Hepatocyte (in vitro differentiated cells): ENCODE results near the gene OSBPL2. TPM values are rescaled to one million over a fixed set of nuclear protein-coding genes. Genes with fewer than 3 reads are reported as not detected.
A peak's percentile ranks its signal among the peaks of the same experiment; 100 is the strongest.

Experiments used
- DNase-seq: peaks from one replicate; pipeline ENCODE4 v3.0.0-alpha.2; 2016; ENCODE audit warnings: low spot score
- H2AFZ ChIP-seq: fragments of 200-600 bp; sonication (generic); 2 replicates; pipeline ENCODE4 v1.6.0; 2016; ENCODE audit warnings: antibody characterized with exemption, mild to moderate bottlenecking
- H3K27ac ChIP-seq: fragments of 200-600 bp; sonication (generic); 2 replicates; pipeline ENCODE4 v1.5.1; 2016; ENCODE audit warnings: mild to moderate bottlenecking
- H3K27me3 ChIP-seq: fragments of 200-600 bp; sonication (generic); 2 replicates; pipeline ENCODE4 v1.6.1; 2016
- H3K36me3 ChIP-seq: fragments of 200-600 bp; sonication (generic); replicated peaks from 2 replicates; pipeline ENCODE4 v1.5.1; 2016; ENCODE audit warnings: low read depth; ENCODE audit not compliant: insufficient read depth
- H3K4me1 ChIP-seq: fragments of 200-600 bp; sonication (generic); 2 replicates; pipeline ENCODE4 v1.5.1; 2016; ENCODE audit warnings: mild to moderate bottlenecking, moderate library complexity; ENCODE audit not compliant: insufficient read depth
- H3K4me2 ChIP-seq: fragments of 200-600 bp; sonication (generic); 2 replicates; pipeline ENCODE4 v1.6.0; 2016
- H3K4me3 ChIP-seq: fragments of 200-600 bp; sonication (generic); 2 replicates; pipeline ENCODE4 v1.5.1; 2016; ENCODE audit warnings: mild to moderate bottlenecking
- H3K79me2 ChIP-seq: fragments of 200-600 bp; sonication (generic); 2 replicates; pipeline ENCODE4 v1.6.0; 2017; ENCODE audit warnings: mild to moderate bottlenecking
- H3K9me2 ChIP-seq: fragments of 200-600 bp; sonication (generic); replicated peaks from 2 replicates; pipeline ENCODE4 v1.6.0; 2017; ENCODE audit warnings: mild to moderate bottlenecking; ENCODE audit not compliant: insufficient read depth
- H3K9me3 ChIP-seq: fragments of 200-600 bp; sonication (generic); 2 replicates; pipeline ENCODE4 v1.5.1; 2016; ENCODE audit warnings: low read depth, mild to moderate bottlenecking
- H4K20me1 ChIP-seq: fragments of 200-600 bp; sonication (generic); 2 replicates; pipeline ENCODE4 v1.6.0; 2016; ENCODE audit warnings: mild to moderate bottlenecking; ENCODE audit not compliant: insufficient read depth, poor library complexity, severe bottlenecking
- EZH2 ChIP-seq: fragments of 200-600 bp; sonication (generic); IDR thresholded peaks from 2 replicates; pipeline ENCODE4 v1.6.1; 2016; ENCODE audit warnings: antibody characterized with exemption, mild to moderate bottlenecking, borderline replicate concordance
- EZH2phosphoT487 ChIP-seq: fragments of 200-600 bp; sonication (generic); IDR thresholded peaks from one replicate; pipeline ENCODE4 v1.6.1; 2018; ENCODE audit warnings: antibody characterized with exemption, mild to moderate bottlenecking, low read depth, moderate library complexity; ENCODE audit not compliant: unreplicated experiment, severe bottlenecking
- WGBS: methylation state at CpG from one replicate; pipeline ENCODE4 v1.1.6; 2016; ENCODE audit warnings: low lambda C conversion rate; ENCODE audit errors: missing lambda C conversion rate; 5-methylcytosine and 5-hydroxymethylcytosine counted together
- polyA plus RNA-seq: library from polyadenylated mRNA; unstranded; fragments of >200 nt; fragmentation: Nextera tagmentation; extraction: Ambion mirVana; gene quantifications from 2 replicates; pipeline ENCODE4 v1.2.1, GENCODE V29; 2016
- total RNA-seq: library from RNA; depleted of rRNA; stranded (reverse); fragments of >200 nt; gene quantifications from 2 replicates; pipeline ENCODE4 v1.2.3, GENCODE V29; 2014
- TF ChIP-seq, protein P1 (sequence below): fragments of 200-600 bp; sonication (generic); IDR thresholded peaks from 2 replicates; pipeline ENCODE4 v1.5.1; 2016; ENCODE audit warnings: antibody characterized with exemption, mild to moderate bottlenecking; ENCODE audit not compliant: poor library complexity

The OSBPL2 gene
- total and polyA plus RNA-seq, 2 experiments from 2014 or later = 40.5 to 45.9 TPM

DNA sequence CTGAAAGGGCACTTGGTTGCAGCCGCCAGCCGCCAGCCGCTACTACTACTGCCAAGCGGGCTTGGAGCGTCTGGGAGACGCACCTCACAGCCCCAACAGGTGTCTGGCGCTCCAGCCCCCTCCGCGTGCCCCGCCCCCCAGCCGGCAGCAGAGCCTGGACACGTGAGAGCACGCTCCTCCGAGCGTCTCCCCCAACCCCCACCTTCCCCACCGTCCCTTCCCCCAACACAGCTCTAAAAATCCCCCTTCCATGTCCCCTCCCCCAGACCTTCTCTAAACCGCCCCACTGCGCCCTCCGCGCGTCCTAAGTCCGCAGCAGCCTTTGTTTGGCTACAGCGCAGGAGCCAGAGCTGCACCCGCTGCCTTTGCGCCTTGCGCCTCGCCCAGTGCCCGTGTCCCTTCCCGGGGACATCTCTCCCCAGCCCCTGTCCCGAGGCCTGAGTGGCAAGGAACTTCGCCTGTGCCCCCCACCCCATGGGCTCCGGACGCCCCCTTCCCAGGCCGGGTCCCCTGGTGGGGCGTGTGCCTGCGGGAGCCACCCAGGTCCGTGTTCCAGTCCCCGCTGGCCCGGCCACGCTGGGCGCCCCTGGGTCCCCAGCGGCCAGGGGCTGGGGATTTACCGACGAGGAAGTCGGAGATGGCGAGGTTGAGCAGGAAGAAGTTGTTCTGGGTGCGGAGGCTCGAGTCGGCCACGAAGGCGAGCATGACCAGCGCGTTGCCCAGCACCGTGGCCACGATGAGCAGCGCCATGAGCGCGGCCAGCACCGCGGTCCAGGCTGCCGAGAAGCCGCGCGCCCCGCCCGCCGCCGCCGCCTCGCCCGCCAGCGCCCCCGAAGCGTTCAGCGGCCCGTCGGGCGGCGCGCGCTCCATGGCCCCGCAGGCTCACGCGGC lies 19.0 kb upstream of the OSBPL2 start:
- no peaks in the 10 kb centered on the region for H3K36me3 ChIP-seq
- no peaks in the 10 kb centered on the region for H4K20me1 ChIP-seq
- no peaks in the 10 kb centered on the region for H3K9me3 ChIP-seq
- H3K27me3 ChIP-seq = peaks cover 79% of the 10 kb centered on the region
- H3K4me1 ChIP-seq = peaks cover 3% of the 10 kb centered on the region
- no peak for DNase-seq
- no peaks in the 10 kb centered on the region for H3K79me2 ChIP-seq
- 3% methylated on average over 30 of the region's 84 CpGs for WGBS
- no peak overlapping the region for H3K4me3 ChIP-seq
- no peak overlapping the region for H2AFZ ChIP-seq
- no peaks in the 10 kb centered on the region for H3K9me2 ChIP-seq
- no peak overlapping the region for H3K27ac ChIP-seq
- TF ChIP-seq, protein P1, sequence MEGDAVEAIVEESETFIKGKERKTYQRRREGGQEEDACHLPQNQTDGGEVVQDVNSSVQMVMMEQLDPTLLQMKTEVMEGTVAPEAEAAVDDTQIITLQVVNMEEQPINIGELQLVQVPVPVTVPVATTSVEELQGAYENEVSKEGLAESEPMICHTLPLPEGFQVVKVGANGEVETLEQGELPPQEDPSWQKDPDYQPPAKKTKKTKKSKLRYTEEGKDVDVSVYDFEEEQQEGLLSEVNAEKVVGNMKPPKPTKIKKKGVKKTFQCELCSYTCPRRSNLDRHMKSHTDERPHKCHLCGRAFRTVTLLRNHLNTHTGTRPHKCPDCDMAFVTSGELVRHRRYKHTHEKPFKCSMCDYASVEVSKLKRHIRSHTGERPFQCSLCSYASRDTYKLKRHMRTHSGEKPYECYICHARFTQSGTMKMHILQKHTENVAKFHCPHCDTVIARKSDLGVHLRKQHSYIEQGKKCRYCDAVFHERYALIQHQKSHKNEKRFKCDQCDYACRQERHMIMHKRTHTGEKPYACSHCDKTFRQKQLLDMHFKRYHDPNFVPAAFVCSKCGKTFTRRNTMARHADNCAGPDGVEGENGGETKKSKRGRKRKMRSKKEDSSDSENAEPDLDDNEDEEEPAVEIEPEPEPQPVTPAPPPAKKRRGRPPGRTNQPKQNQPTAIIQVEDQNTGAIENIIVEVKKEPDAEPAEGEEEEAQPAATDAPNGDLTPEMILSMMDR = no peak
- TF ChIP-seq EZH2 = peak; percentile 29
- TF ChIP-seq EZH2phosphoT487 = no peak
- H3K4me2 ChIP-seq = peak overlapping the region; percentile 75

DNA sequence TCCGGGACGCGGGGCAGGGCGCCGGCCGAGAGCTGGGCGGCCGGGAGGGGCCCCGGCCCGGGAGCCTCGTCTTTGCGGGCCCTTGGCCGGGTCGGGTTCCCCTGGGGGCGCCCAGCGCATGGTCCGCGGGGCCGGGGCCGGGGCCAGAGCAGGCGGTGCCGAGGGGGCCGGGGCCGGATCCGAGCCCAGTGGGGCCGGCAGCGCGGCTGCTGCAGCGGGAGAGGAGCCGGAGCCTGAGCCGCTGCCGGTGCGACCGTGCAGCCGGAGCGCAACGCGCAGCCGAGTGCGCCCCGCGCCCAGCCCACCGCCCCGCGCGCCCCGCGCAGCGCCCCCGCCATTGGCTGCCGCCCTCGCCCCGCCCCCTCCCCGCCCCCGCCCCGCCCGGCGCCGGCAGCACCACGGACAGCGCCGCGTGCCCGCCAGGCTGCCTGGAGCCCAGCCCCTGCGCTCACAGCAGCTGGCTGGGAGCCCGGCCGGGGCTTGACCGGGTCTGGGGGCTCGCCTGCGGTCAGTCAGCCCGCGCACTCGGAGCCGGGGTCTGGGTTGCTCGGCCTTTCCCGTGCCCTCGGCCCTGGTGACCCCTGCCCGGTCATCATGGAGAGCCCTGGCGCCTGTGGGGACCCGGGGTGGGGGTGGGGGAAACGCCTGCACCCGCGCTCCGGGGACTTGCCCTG lies 18.2 kb upstream of the OSBPL2 start, which contains the start of gene HRH3:
HRH3 (minus strand) TSS at position 287 of the 674 bp plus-strand sequence. CDS start 308 bp downstream, outside the sequence.
- H3K27me3 ChIP-seq = peaks cover 78% of the 10 kb centered on the region
- no peaks in the 10 kb centered on the region for H3K79me2 ChIP-seq
- no peak within 1 kb of the TSS for H3K4me3 ChIP-seq
- H2AFZ ChIP-seq = no peak within 1 kb of the TSS
- H3K9me3 ChIP-seq = no peaks in the 10 kb centered on the region
- H3K9me2 ChIP-seq = no peaks in the 10 kb centered on the region
- H3K4me1 ChIP-seq = peaks cover 3% of the 10 kb centered on the region
- no peaks in the 10 kb centered on the region for H3K36me3 ChIP-seq
- no peak within 1 kb of the TSS for H3K27ac ChIP-seq
- TF ChIP-seq EZH2 (no peak), EZH2phosphoT487 (no peak)
- TF ChIP-seq, protein P1 = no peak
- WGBS = 0% methylated on average over 4 of the region's 84 CpGs
- H4K20me1 ChIP-seq = no peaks in the 10 kb centered on the region
- peak; percentile 82 for DNase-seq
- peak within 1 kb of the TSS; percentile 84 for H3K4me2 ChIP-seq

DNA sequence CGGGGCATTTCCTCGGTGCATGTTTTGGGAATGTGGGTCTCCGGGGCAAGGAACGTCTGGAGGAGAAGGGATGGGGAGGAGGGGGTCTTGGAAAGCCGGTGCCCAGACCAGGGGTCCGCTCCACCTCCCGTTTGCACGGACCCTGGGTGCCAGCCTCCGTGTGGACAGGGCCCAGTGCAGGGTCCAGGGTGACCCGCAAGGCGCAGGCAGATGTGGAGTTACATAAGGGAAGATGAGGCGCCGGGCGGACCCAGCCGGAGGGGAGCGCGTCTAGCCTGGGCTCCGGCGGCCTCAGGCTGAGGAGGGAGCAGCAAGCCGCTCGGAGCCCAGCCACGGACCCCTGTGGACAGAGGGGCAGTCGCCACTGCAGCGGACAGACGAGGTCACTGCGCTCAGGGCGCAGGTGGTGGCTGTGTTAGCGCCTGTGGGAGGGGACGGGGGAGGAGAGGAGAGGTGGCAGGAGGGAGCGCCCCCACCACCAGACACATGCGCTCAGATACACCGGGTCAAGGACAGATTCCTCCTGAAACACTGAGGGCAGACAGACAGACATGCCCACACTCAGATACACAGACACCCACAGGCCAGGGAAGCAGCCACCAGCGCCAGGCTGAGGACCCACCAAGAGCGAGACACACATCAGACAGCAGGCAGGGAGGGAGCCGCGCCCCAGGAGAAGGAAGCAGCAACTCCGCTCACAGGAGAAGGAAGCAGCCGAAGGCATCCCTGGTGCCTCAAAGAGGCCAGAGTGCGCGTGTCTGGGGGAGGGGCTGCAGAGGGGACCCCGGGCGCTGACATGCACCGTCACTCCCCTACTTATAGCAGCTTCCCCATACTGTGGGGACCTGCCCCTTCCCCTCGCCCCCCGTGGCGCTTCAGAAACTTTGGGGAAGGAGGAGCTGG lies 17.4 kb upstream of the OSBPL2 start:
- H3K4me2 ChIP-seq = peak overlapping the region; percentile 84
- no peak overlapping the region for H2AFZ ChIP-seq
- no peak for DNase-seq
- WGBS = 6% methylated on average over 42 of the region's 46 CpGs
- peaks cover 76% of the 10 kb centered on the region for H3K27me3 ChIP-seq
- H3K4me1 ChIP-seq = peaks cover 3% of the 10 kb centered on the region
- no peaks in the 10 kb centered on the region for H3K36me3 ChIP-seq
- H3K9me3 ChIP-seq = no peaks in the 10 kb centered on the region
- no peaks in the 10 kb centered on the region for H3K79me2 ChIP-seq
- no peak overlapping the region for H3K4me3 ChIP-seq
- no peak overlapping the region for H3K27ac ChIP-seq
- TF ChIP-seq EZH2 (no peak), EZH2phosphoT487 (no peak)
- TF ChIP-seq, protein P1 = no peak
- no peaks in the 10 kb centered on the region for H4K20me1 ChIP-seq
- H3K9me2 ChIP-seq = no peaks in the 10 kb centered on the region
